Breast epithelium (tissue), 4 donors: ENCODE data around the gene KLHL6. TPM values are rescaled to one million over a fixed set of nuclear protein-coding genes. Genes with fewer than 3 reads are reported as not detected.
"Not testable (repeated sequence)": the region's sequence is repeated elsewhere in the genome, so short reads cannot be mapped to it uniquely, and the experiment has no call there.

Experiments
- DNase-seq, 2 donors: peaks; one replicate each; pipeline ENCODE4 v3.0.0-alpha.2; 2019; ENCODE audit warnings: low spot score in 2 of 2
- H3K27ac ChIP-seq, 2 donors: fragments of 200-600 bp; sonication (generic) in 1 of 2; one replicate each; pipeline ENCODE4 v1.5.1; 2016 to 2019; ENCODE audit warnings: mild to moderate bottlenecking in 1 of 2
- H3K27me3 ChIP-seq, 2 donors: fragments of 200-600 bp; sonication (generic) in 1 of 2; one replicate each; pipeline versions ENCODE4 v1.5.1 to v1.6.0; 2017 to 2019; ENCODE audit warnings: control low read depth in 1 of 2, mild to moderate bottlenecking in 1 of 2
- H3K36me3 ChIP-seq: fragments of 200-600 bp; one replicate; pipeline ENCODE4 v1.5.1; 2019
- H3K4me1 ChIP-seq, 2 donors: fragments of 200-600 bp; sonication (generic); one replicate each; pipeline ENCODE4 v1.5.1; 2016 to 2019; ENCODE audit warnings: control low read depth in 1 of 2
- H3K4me3 ChIP-seq, 3 donors: fragments of 200-600 bp; sonication (generic); 1 replicate in 2 of 3; 2 replicates in 1 of 3; pipeline ENCODE4 v1.5.1; 2016 to 2019; ENCODE audit warnings: mild to moderate bottlenecking in 3 of 3, moderate library complexity in 2 of 3
- H3K9me3 ChIP-seq, 2 donors: fragments of 200-600 bp; sonication (generic) in 1 of 2; one replicate each; pipeline ENCODE4 v1.5.1; 2016 to 2019; ENCODE audit warnings: control low read depth in 1 of 2
- CTCF ChIP-seq, 3 donors: fragments of 450-650 bp; IDR thresholded peaks; one replicate each; pipeline ENCODE4 v1.5.1; 2016 to 2017; ENCODE audit warnings: antibody characterized with exemption in 3 of 3, mild to moderate bottlenecking in 3 of 3, moderate library complexity in 3 of 3
- POLR2A ChIP-seq: fragments of 450-650 bp; IDR thresholded peaks from one replicate; pipeline ENCODE4 v1.6.1; 2016; ENCODE audit warnings: antibody characterized with exemption, mild to moderate bottlenecking, moderate library complexity
- POLR2AphosphoS5 ChIP-seq, 3 donors: sonication (generic); formaldehyde crosslinking; IDR thresholded peaks; one replicate each; pipeline ENCODE4 v1.6.1; 2017; ENCODE audit warnings: antibody characterized with exemption in 3 of 3
- intact Hi-C: fragments of 100-400 bp; cut with DNase I; formaldehyde crosslinking; loops from one replicate; pipeline ENCODE4 v1.15.1; 2023; ENCODE audit warnings: low total_unique reads
- total RNA-seq, 3 donors: library from RNA; depleted of rRNA; stranded (reverse); fragments of >200 nt; gene quantifications; one replicate each; pipeline ENCODE4 v1.1.0, GENCODE V29; 2016

The KLHL6 gene
- total RNA-seq, 3 donors from 2014 or later: 2.7 to 7.9 (median 4.3) TPM

DNA sequence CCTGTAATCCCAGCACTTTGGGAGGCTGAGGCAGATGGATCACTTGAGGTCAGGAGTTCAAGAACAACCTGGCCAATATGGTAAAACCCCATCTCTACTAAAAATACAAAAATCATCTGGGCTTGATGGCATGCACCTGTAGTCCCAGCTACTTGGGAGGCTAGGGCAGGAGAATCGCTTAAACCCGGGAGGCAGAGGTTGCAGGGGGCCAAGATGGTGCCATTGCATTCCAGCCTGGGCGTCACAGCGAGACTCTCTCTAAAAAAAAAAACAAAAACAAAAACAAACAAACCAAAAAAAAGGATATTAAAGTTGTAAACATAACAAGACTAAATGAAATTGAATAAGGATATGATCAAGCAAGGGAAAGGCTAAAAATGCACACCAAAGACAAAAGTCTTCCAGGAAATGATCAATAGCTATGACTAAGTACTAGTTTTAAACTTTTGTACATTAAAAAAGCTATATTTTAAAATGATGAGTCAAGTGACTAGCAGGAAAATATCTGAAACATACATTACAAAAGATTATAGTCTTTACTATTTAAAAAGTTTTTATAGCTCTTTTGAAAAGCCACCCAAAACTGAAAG, 28.6 kb downstream of the KLHL6 start:
- no peak overlapping the region for H3K4me3 ChIP-seq
- H3K27me3 ChIP-seq: no peaks in the 10 kb centered on the region
- H3K36me3 ChIP-seq: no peaks in the 10 kb centered on the region
- intact Hi-C loops: no loop called here
- no peaks in the 10 kb centered on the region for H3K9me3 ChIP-seq
- no peak for TF ChIP-seq POLR2A
- no peak for TF ChIP-seq CTCF (IDR thresholded peaks at IDR 0.05)
- H3K4me1 ChIP-seq: no peaks in the 10 kb centered on the region
- no peak overlapping the region for H3K27ac ChIP-seq
- no peak for DNase-seq

GRCh38 chr3:183524476-183524875, 31.0 kb downstream of the KLHL6 start:
- Histone ChIP-seq H3K27ac (no peak overlapping the region), H3K9me3 (no peaks in the 10 kb centered on the region), H3K36me3 (no peaks in the 10 kb centered on the region), H3K27me3 (no peaks in the 10 kb centered on the region), H3K4me3 (no peak overlapping the region), H3K4me1 (no peaks in the 10 kb centered on the region)
- TF ChIP-seq POLR2AphosphoS5 (IDR thresholded peaks at IDR 0.05) (no peak), CTCF (IDR thresholded peaks at IDR 0.05) (no peak), POLR2A (no peak)
- intact Hi-C loops: no loop called here
- DNase-seq: no peak

GRCh38 chr3:183520741-183521556, 34.6 kb downstream of the KLHL6 start:
- H3K27me3 ChIP-seq, H3K9me3 ChIP-seq, H3K27ac ChIP-seq, intact Hi-C loops, DNase-seq, H3K36me3 ChIP-seq, H3K4me1 ChIP-seq, H3K4me3 ChIP-seq: not testable (repeated sequence)

- H3K9me3 ChIP-seq, intact Hi-C loops, H3K4me1 ChIP-seq, DNase-seq, H3K36me3 ChIP-seq, H3K27ac ChIP-seq, H3K27me3 ChIP-seq, H3K4me3 ChIP-seq: not testable (repeated sequence)
Observed at GRCh38 chr3:183520295-183520694, 35.2 kb downstream of the KLHL6 start.

GRCh38 chr3:183519891-183520290, 35.6 kb downstream of the KLHL6 start:
- TF ChIP-seq CTCF (IDR thresholded peaks at IDR 0.05): no peak
- no peak for TF ChIP-seq POLR2AphosphoS5 (IDR thresholded peaks at IDR 0.05)
- no peak for TF ChIP-seq POLR2A
- Histone ChIP-seq H3K9me3 (no peaks in the 10 kb centered on the region), H3K27me3 (no peaks in the 10 kb centered on the region), H3K27ac (no peak overlapping the region), H3K4me1 (no peaks in the 10 kb centered on the region), H3K4me3 (no peak overlapping the region), H3K36me3 (no peaks in the 10 kb centered on the region)
- intact Hi-C loops: no loop called here
- DNase-seq: no peak

GRCh38 chr3:183518491-183519251, 36.8 kb downstream of the KLHL6 start:
- H3K4me1 ChIP-seq: no peaks in the 10 kb centered on the region
- TF ChIP-seq POLR2AphosphoS5 (IDR thresholded peaks at IDR 0.05): no peak
- TF ChIP-seq POLR2A: no peak
- no peak for TF ChIP-seq CTCF (IDR thresholded peaks at IDR 0.05)
- H3K4me3 ChIP-seq: no peak overlapping the region
- no peaks in the 10 kb centered on the region for H3K36me3 ChIP-seq
- DNase-seq: no peak
- H3K9me3 ChIP-seq: no peaks in the 10 kb centered on the region
- H3K27ac ChIP-seq: no peak overlapping the region
- intact Hi-C loops: no loop called here
- H3K27me3 ChIP-seq: no peaks in the 10 kb centered on the region
